Neural cell (in vitro differentiated cells): ENCODE results near the gene PLEKHD1.

ENCODE experiments used
- EP300 ChIP-seq: fragments of 450-650 bp; conservative IDR thresholded peaks from 2 replicates; pipeline ENCODE4 v1.6.1; 2014; ENCODE audit warnings: antibody characterized with exemption, mild to moderate bottlenecking, moderate library complexity; ENCODE audit not compliant: poor library complexity, severe bottlenecking
- POLR2AphosphoS5 ChIP-seq: IDR thresholded peaks from 2 replicates; pipeline ENCODE4 v1.6.1; 2012
- RAD21 ChIP-seq: fragments of 450-650 bp; conservative IDR thresholded peaks from 2 replicates; pipeline ENCODE4 v1.6.1; 2014; ENCODE audit warnings: antibody characterized with exemption, mild to moderate bottlenecking, moderate library complexity
- TAF1 ChIP-seq: IDR thresholded peaks from 2 replicates; pipeline ENCODE4 v1.6.1; 2012; ENCODE audit warnings: low read depth
- TF ChIP-seq, protein P1 (sequence below): fragments of 450-650 bp; IDR thresholded peaks from 2 replicates; pipeline ENCODE4 v1.5.1; 2014; ENCODE audit warnings: antibody characterized with exemption, mild to moderate bottlenecking, moderate library complexity; ENCODE audit not compliant: poor library complexity, severe bottlenecking

- TF ChIP-seq TAF1 (no peak), RAD21 (no peak), EP300 (peak; percentile 57), POLR2AphosphoS5 (no peak)
- TF ChIP-seq, protein P1, sequence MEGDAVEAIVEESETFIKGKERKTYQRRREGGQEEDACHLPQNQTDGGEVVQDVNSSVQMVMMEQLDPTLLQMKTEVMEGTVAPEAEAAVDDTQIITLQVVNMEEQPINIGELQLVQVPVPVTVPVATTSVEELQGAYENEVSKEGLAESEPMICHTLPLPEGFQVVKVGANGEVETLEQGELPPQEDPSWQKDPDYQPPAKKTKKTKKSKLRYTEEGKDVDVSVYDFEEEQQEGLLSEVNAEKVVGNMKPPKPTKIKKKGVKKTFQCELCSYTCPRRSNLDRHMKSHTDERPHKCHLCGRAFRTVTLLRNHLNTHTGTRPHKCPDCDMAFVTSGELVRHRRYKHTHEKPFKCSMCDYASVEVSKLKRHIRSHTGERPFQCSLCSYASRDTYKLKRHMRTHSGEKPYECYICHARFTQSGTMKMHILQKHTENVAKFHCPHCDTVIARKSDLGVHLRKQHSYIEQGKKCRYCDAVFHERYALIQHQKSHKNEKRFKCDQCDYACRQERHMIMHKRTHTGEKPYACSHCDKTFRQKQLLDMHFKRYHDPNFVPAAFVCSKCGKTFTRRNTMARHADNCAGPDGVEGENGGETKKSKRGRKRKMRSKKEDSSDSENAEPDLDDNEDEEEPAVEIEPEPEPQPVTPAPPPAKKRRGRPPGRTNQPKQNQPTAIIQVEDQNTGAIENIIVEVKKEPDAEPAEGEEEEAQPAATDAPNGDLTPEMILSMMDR = no peak
These were observed 75.1 kb downstream of the PLEKHD1 start for GRCh38 chr14:69559581-69560011.
